Measurements from ENCODE around the gene HTATSF1. TPM values are rescaled to one million over a fixed set of nuclear protein-coding genes. Genes with fewer than 3 reads are reported as not detected.

Gene HTATSF1
- total RNA-seq, 1 donor from 2014 or later = 23.9 TPM

DNA sequence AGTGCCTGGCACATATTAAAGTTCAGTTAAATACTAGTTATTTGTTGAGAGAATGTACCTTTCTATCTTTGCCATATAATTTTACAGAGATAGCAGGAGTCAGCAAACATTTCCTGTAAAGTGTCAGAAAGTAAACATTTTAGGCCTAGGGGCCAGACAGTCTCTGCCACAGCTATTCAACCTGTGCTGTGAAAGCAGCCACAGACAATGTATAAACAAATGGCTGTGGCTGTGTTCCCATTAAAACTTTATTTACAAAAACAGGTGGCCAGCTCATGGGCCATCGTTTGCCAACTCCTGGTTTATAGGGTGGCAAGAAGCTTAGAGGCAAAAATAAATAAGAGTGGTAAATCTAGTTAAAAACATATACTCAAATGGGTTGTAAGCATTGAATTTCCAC lies 43.6 kb upstream of the HTATSF1 start:
- H3K27ac ChIP-seq = no peak overlapping the region
- H3K4me1 ChIP-seq = no peaks in the 10 kb centered on the region
- no peak overlapping the region for H3K4me3 ChIP-seq
- no peaks in the 10 kb centered on the region for H3K27me3 ChIP-seq
- intact Hi-C loops (cut with DNase I) = no loop called here
- H3K36me3 ChIP-seq = no peaks in the 10 kb centered on the region
- no peaks in the 10 kb centered on the region for H3K9me3 ChIP-seq
- no peak for ATAC-seq
- TF ChIP-seq, protein P1, sequence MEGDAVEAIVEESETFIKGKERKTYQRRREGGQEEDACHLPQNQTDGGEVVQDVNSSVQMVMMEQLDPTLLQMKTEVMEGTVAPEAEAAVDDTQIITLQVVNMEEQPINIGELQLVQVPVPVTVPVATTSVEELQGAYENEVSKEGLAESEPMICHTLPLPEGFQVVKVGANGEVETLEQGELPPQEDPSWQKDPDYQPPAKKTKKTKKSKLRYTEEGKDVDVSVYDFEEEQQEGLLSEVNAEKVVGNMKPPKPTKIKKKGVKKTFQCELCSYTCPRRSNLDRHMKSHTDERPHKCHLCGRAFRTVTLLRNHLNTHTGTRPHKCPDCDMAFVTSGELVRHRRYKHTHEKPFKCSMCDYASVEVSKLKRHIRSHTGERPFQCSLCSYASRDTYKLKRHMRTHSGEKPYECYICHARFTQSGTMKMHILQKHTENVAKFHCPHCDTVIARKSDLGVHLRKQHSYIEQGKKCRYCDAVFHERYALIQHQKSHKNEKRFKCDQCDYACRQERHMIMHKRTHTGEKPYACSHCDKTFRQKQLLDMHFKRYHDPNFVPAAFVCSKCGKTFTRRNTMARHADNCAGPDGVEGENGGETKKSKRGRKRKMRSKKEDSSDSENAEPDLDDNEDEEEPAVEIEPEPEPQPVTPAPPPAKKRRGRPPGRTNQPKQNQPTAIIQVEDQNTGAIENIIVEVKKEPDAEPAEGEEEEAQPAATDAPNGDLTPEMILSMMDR (IDR thresholded peaks at IDR 0.05) = no peak
- no peak for DNase-seq

DNA sequence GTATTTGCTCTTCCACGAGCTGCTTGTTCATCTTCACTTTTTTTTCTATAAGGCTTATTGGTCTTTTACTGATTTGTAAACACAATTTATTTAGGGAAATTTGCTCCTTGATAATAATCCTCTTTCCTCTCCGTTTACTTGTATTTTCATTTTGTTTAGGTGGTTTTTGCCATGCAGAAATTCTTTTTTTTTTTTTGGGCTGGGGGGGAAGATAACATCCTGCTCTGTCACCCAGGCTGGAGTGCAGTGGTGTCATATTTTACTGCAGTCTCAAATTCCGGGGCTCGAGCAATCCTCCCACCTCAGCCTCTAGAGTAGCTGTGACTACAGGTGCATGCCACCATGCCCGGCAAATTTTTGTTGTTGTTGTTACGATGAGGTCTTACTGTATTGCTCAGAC lies 41.3 kb upstream of the HTATSF1 start:
- TF ChIP-seq, protein P1 (IDR thresholded peaks at IDR 0.05) = no peak
- Histone ChIP-seq H3K36me3 (no peaks in the 10 kb centered on the region), H3K27ac (no peak overlapping the region), H3K27me3 (no peaks in the 10 kb centered on the region), H3K9me3 (no peaks in the 10 kb centered on the region), H3K4me1 (no peaks in the 10 kb centered on the region), H3K4me3 (no peak overlapping the region)
- ATAC-seq = no peak
- DNase-seq = no peak
- intact Hi-C loops (cut with DNase I) = no loop called here

DNA sequence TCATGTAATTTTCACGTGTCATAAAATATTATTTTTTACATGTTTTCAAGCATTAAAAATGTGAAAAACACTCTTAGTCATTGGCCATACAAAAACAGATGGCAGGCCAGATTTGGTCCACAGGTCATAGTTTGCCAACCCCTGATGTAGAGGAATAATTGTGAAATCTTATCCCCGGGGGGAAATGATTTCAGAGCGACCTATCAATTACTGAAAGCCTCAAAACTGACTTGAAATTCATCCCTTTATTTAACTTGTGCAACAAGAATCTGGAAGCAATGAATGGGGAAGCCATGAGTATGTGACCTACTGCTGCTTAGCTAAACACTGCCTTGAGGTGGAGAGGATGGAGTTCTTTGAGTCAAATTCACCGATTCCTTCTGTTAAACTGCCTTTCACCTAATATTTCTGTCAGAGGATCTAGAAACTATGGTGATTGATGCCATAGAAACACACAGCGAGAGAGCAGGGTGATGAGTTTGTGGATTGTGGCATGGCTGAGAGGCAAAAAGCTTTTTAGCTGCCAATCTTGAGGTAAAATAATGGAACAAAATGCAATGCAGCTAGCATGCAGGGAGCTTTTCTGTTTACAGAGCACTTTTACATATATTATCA lies 40.0 kb upstream of the HTATSF1 start:
- DNase-seq (no peak), ATAC-seq (no peak)
- Histone ChIP-seq H3K27ac (no peak overlapping the region), H3K9me3 (no peaks in the 10 kb centered on the region), H3K4me3 (no peak overlapping the region), H3K27me3 (no peaks in the 10 kb centered on the region), H3K36me3 (no peaks in the 10 kb centered on the region), H3K4me1 (no peaks in the 10 kb centered on the region)
- TF ChIP-seq, protein P1 (IDR thresholded peaks at IDR 0.05) = no peak
- intact Hi-C loops (cut with DNase I) = no loop called here

DNA sequence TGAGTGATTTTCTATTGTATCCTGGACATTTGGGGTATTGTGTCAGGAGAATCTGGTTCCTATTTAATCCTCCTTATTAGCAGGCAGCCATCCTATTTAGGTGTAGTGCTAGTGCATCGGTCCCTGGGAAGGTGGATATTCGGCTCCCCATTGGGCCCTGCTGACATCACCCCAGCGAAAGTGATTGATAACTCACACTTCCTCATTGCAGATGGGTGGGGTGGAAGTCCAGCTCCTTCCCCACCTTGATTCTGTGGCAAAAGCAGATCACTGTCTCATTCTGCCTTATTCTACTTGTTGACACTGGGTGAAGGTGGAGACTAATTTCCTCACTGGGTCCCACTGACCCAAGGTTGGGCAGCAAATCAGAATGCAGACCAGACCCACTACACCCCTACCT lies 32.8 kb upstream of the HTATSF1 start:
- no peak overlapping the region for H3K4me3 ChIP-seq
- intact Hi-C loops (cut with DNase I) = no loop called here
- H3K36me3 ChIP-seq = no peaks in the 10 kb centered on the region
- no peaks in the 10 kb centered on the region for H3K27me3 ChIP-seq
- TF ChIP-seq, protein P1 (IDR thresholded peaks at IDR 0.05) = no peak
- H3K27ac ChIP-seq = no peak overlapping the region
- no peaks in the 10 kb centered on the region for H3K4me1 ChIP-seq
- ATAC-seq (no peak), DNase-seq (no peak)
- H3K9me3 ChIP-seq = no peaks in the 10 kb centered on the region

DNA sequence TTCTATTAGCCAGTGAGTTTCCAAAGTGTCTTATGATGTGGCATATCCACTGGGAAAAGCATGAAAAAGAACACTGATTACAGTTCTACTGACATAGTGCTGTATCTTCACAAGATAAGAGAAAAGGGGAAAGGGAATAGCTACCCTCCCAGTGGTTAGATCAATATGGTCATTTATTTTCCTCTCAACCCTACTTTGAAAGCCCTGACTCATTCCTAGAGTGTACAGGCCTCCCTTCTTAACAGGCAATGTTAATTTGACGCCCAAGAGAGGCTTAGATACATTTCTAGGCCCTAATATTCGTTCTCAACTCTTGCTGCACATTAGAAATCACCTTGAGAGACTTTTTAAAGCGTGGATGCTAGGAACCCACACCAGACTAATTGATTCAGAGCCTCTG lies 30.1 kb upstream of the HTATSF1 start:
- Histone ChIP-seq H3K4me1 (no peaks in the 10 kb centered on the region), H3K36me3 (no peaks in the 10 kb centered on the region), H3K27ac (no peak overlapping the region), H3K9me3 (no peaks in the 10 kb centered on the region), H3K27me3 (no peaks in the 10 kb centered on the region), H3K4me3 (no peak overlapping the region)
- intact Hi-C loops (cut with DNase I) = no loop called here
- TF ChIP-seq, protein P1 (IDR thresholded peaks at IDR 0.05) = no peak
- ATAC-seq = no peak
- no peak for DNase-seq
